ENCODE data around the gene AHNAK.
A peak's percentile ranks its signal among the peaks of the same experiment; 100 is the strongest.
"Not testable (repeated sequence)": the region's sequence is repeated elsewhere in the genome, so short reads cannot be mapped to it uniquely, and the experiment has no call there.

Gene AHNAK

GRCh38 chr11:62552485-62553079, 6.0 kb upstream of the AHNAK start:
- no peak for DNase-seq

GRCh38 chr11:62550478-62550877, 3.9 kb upstream of the AHNAK start:
- not testable (repeated sequence) for DNase-seq

- DNase-seq: no peak
Measured at GRCh38 chr11:62548545-62549335, 2.1 kb upstream of the AHNAK start.

- DNase-seq: no peak
Measured at GRCh38 chr11:62547691-62548281, 1.2 kb upstream of the AHNAK start.

GRCh38 chr11:62546929-62547625, 471 bp upstream of the AHNAK start:
- DNase-seq: no peak

- no peak for DNase-seq
Measured at GRCh38 chr11:62545437-62546243, 966 bp downstream of the AHNAK start.

GRCh38 chr11:62544581-62545436, 1.8 kb downstream of the AHNAK start:
- no peak for DNase-seq

GRCh38 chr11:62543680-62544444, 2.7 kb downstream of the AHNAK start:
- DNase-seq: no peak

GRCh38 chr11:62542750-62543567, 3.6 kb downstream of the AHNAK start:
- DNase-seq: peak; percentile 62

GRCh38 chr11:62542111-62542745, 4.4 kb downstream of the AHNAK start:
- DNase-seq: peak; percentile 68

- DNase-seq: no peak
Measured at GRCh38 chr11:62540804-62541701, 5.6 kb downstream of the AHNAK start.

- DNase-seq: peak; percentile 17
Measured at GRCh38 chr11:62539238-62539925, 7.2 kb downstream of the AHNAK start.

GRCh38 chr11:62538470-62539237, 8.0 kb downstream of the AHNAK start:
- DNase-seq: peak; percentile 20

- no peak for DNase-seq
Measured at GRCh38 chr11:62536301-62536957, 10.2 kb downstream of the AHNAK start.

- no peak for DNase-seq
Measured at GRCh38 chr11:62535802-62536201, 10.8 kb downstream of the AHNAK start.

Measured in NCI-H774 (cell line).